22Rv1 (cell line): Measurements from ENCODE around the gene IDE.

Source experiments
- ZFX ChIP-seq: fragments of 450-650 bp; IDR thresholded peaks from 2 replicates; pipeline ENCODE4 v1.6.1; 2017; ENCODE audit warnings: antibody characterized with exemption, borderline replicate concordance
- TF ChIP-seq, protein P1 (sequence below): fragments of 450-650 bp; IDR thresholded peaks from 2 replicates; pipeline ENCODE4 v1.5.1; 2017; ENCODE audit warnings: mild to moderate bottlenecking

DNA sequence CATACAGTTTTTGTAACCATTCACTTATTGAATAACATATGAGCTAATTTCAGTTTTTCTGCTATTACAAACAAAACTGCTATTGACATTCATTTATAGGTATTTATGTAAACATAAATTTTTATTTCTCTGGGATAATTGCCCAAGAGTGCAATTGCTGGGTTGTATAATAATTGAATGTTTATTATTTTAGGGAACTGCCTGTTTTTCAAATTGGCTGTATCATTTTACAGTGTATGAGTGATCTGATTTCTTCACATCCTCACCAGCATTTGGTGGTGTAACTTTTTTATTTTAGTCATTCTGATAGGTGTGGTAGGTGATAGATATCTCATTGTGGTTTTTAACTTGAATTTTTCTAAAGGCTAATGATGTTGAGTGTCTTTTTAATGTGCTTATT is 45.5 kb upstream of the IDE start:
- TF ChIP-seq, protein P1, sequence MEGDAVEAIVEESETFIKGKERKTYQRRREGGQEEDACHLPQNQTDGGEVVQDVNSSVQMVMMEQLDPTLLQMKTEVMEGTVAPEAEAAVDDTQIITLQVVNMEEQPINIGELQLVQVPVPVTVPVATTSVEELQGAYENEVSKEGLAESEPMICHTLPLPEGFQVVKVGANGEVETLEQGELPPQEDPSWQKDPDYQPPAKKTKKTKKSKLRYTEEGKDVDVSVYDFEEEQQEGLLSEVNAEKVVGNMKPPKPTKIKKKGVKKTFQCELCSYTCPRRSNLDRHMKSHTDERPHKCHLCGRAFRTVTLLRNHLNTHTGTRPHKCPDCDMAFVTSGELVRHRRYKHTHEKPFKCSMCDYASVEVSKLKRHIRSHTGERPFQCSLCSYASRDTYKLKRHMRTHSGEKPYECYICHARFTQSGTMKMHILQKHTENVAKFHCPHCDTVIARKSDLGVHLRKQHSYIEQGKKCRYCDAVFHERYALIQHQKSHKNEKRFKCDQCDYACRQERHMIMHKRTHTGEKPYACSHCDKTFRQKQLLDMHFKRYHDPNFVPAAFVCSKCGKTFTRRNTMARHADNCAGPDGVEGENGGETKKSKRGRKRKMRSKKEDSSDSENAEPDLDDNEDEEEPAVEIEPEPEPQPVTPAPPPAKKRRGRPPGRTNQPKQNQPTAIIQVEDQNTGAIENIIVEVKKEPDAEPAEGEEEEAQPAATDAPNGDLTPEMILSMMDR: no peak
- no peak for TF ChIP-seq ZFX
